Gastrocnemius medialis (tissue), 4 donors: ENCODE data around the gene ADPRH. TPM values are rescaled to one million over a fixed set of nuclear protein-coding genes. Genes with fewer than 3 reads are reported as not detected.
"Not testable (repeated sequence)": the region's sequence is repeated elsewhere in the genome, so short reads cannot be mapped to it uniquely, and the experiment has no call there.

Experiments used
- ATAC-seq, 2 donors: fragments of 150-250 bp; one replicate each; pipeline ENCODE4 v1.9.1; 2016
- DNase-seq, 2 donors: peaks; one replicate each; pipeline ENCODE4 v3.0.0-alpha.2; 2019
- H3K27ac ChIP-seq, 4 donors: fragments of 200-600 bp; sonication (generic); 1 replicate in 1 of 4; 2 replicates in 3 of 4; pipeline ENCODE4 v1.5.1; 2016 to 2018; ENCODE audit warnings: mild to moderate bottlenecking in 2 of 4, moderate library complexity in 1 of 4
- H3K27me3 ChIP-seq, 3 donors: fragments of 200-600 bp; sonication (generic) in 2 of 3; 1 replicate in 1 of 3; 2 replicates in 2 of 3; pipeline versions ENCODE4 v1.5.1 to v1.6.0; 2016 to 2019; ENCODE audit warnings: mild to moderate bottlenecking in 1 of 3, moderate library complexity in 1 of 3
- H3K36me3 ChIP-seq, 2 donors: fragments of 200-600 bp; sonication (generic) in 1 of 2; one replicate each; pipeline ENCODE4 v1.5.1; 2017 to 2018
- H3K4me1 ChIP-seq, 2 donors: fragments of 200-600 bp; sonication (generic) in 1 of 2; one replicate each; pipeline ENCODE4 v1.5.1; 2016 to 2017; ENCODE audit warnings: mild to moderate bottlenecking in 2 of 2
- H3K4me3 ChIP-seq, 4 donors: fragments of 200-600 bp; sonication (generic) in 3 of 4; 1 replicate in 1 of 4; 2 replicates in 3 of 4; pipeline ENCODE4 v1.5.1; 2016 to 2019; ENCODE audit warnings: mild to moderate bottlenecking in 2 of 4
- H3K9me3 ChIP-seq, 3 donors: fragments of 200-600 bp; sonication (generic) in 2 of 3; 1 replicate in 1 of 3; 2 replicates in 2 of 3; pipeline ENCODE4 v1.5.1; 2016 to 2019
- CTCF ChIP-seq, 5 experiments: fragments of 450-650 bp in 3 of 5; fragments of 200-600 bp in 2 of 5; sonication (generic) in 2 of 5; IDR thresholded peaks in 4 of 5; conservative IDR thresholded peaks in 1 of 5; 1 replicate in 4 of 5; 2 replicates in 1 of 5; pipeline ENCODE4 v1.5.1; 2016 to 2019; ENCODE audit warnings: antibody characterized with exemption in 5 of 5, mild to moderate bottlenecking in 3 of 5, moderate library complexity in 3 of 5
- POLR2A ChIP-seq, 2 donors: fragments of 450-650 bp; IDR thresholded peaks; one replicate each; pipeline ENCODE4 v1.6.1; 2017; ENCODE audit warnings: antibody characterized with exemption in 2 of 2, mild to moderate bottlenecking in 2 of 2, moderate library complexity in 2 of 2
- in situ Hi-C, 4 donors: fragments of 200-750 bp; cut with MboI; loops; one replicate each; pipeline versions ENCODE4 v1.15.0 to v1.8.0; 2017; ENCODE audit warnings: low sequenced_read_pairs in 4 of 4
- intact Hi-C: fragments of 100-400 bp; cut with DNase I; formaldehyde crosslinking; loops from one replicate; pipeline ENCODE4 v1.15.1; 2023; ENCODE audit warnings: low total_unique reads
- total RNA-seq, 4 donors: library from RNA; depleted of rRNA; stranded (reverse); fragments of >200 nt; gene quantifications; one replicate each; pipeline versions ENCODE4 v1.1.0 to v1.2.3, GENCODE V29; 2016

Gene ADPRH
- total RNA-seq, 4 donors from 2014 or later = 8.2 to 15.3 (median 10.3) TPM

- Histone ChIP-seq H3K4me1 (no peaks in the 10 kb centered on the region), H3K36me3 (peaks cover 0 to 10% of the 10 kb centered on the region in 2 donors), H3K27me3 (no peaks in the 10 kb centered on the region), H3K4me3 (no peak overlapping the region), H3K9me3 (no peaks in the 10 kb centered on the region), H3K27ac (peak overlapping the region in 1 of 4 donors; percentile 36)
- ATAC-seq (no peak), DNase-seq (no peak)
- intact Hi-C loops (no loop called here), in situ Hi-C loops (no loop called here)
- no peak for TF ChIP-seq CTCF (IDR thresholded peaks at IDR 0.05 in 4 of 5, conservative IDR thresholded peaks at IDR 0.05 in 1 of 5)
- no peak for TF ChIP-seq POLR2A (IDR thresholded peaks at IDR 0.05)
Measured at GRCh38 chr3:119588112-119588511, 8.8 kb downstream of the ADPRH start.

GRCh38 chr3:119589102-119589773 lies 9.9 kb downstream of the ADPRH start:
- H3K9me3 ChIP-seq = no peaks in the 10 kb centered on the region
- no peak for DNase-seq
- no peaks in the 10 kb centered on the region for H3K4me1 ChIP-seq
- in situ Hi-C loops (no loop called here), intact Hi-C loops (no loop called here)
- peaks cover 0 to 10% of the 10 kb centered on the region in 2 donors for H3K36me3 ChIP-seq
- no peak overlapping the region for H3K27ac ChIP-seq
- no peaks in the 10 kb centered on the region for H3K27me3 ChIP-seq
- ATAC-seq = no peak
- TF ChIP-seq POLR2A (IDR thresholded peaks at IDR 0.05) = no peak
- no peak for TF ChIP-seq CTCF (IDR thresholded peaks at IDR 0.05 in 4 of 5, conservative IDR thresholded peaks at IDR 0.05 in 1 of 5)
- H3K4me3 ChIP-seq = no peak overlapping the region

GRCh38 chr3:119590706-119591105 lies 11.4 kb downstream of the ADPRH start:
- Histone ChIP-seq H3K36me3 (peaks cover 0 to 10% of the 10 kb centered on the region in 2 donors), H3K4me3 (no peak overlapping the region), H3K27me3 (no peaks in the 10 kb centered on the region), H3K4me1 (peaks cover 6 to 7% of the 10 kb centered on the region in 2 donors), H3K9me3 (no peaks in the 10 kb centered on the region), H3K27ac (no peak overlapping the region)
- no peak for TF ChIP-seq POLR2A (IDR thresholded peaks at IDR 0.05)
- TF ChIP-seq CTCF (IDR thresholded peaks at IDR 0.05 in 4 of 5, conservative IDR thresholded peaks at IDR 0.05 in 1 of 5) = no peak
- in situ Hi-C loops = no loop called here
- DNase-seq = no peak
- no peak for ATAC-seq
- intact Hi-C loops = no loop called here

- Histone ChIP-seq H3K4me1 (peaks cover 28 to 29% of the 10 kb centered on the region in 2 donors), H3K4me3 (no peak overlapping the region), H3K27ac (no peak overlapping the region), H3K9me3 (no peaks in the 10 kb centered on the region), H3K27me3 (no peaks in the 10 kb centered on the region), H3K36me3 (no peaks in the 10 kb centered on the region)
- TF ChIP-seq POLR2A (IDR thresholded peaks at IDR 0.05) (no peak), CTCF (IDR thresholded peaks at IDR 0.05 in 4 of 5, conservative IDR thresholded peaks at IDR 0.05 in 1 of 5) (no peak)
- DNase-seq (no peak), ATAC-seq (no peak)
- intact Hi-C loops = no loop called here
- in situ Hi-C loops = no loop called here
Measured at GRCh38 chr3:119592861-119593260, 13.6 kb downstream of the ADPRH start.

- intact Hi-C loops (no loop called here), in situ Hi-C loops (no loop called here)
- H3K4me3 ChIP-seq = no peak overlapping the region
- no peak for DNase-seq
- peaks cover 40 to 41% of the 10 kb centered on the region in 2 donors for H3K4me1 ChIP-seq
- H3K27me3 ChIP-seq = no peaks in the 10 kb centered on the region
- H3K27ac ChIP-seq = no peak overlapping the region
- no peak for TF ChIP-seq CTCF (IDR thresholded peaks at IDR 0.05 in 4 of 5, conservative IDR thresholded peaks at IDR 0.05 in 1 of 5)
- TF ChIP-seq POLR2A (IDR thresholded peaks at IDR 0.05) = no peak
- ATAC-seq = no peak
- no peaks in the 10 kb centered on the region for H3K36me3 ChIP-seq
- H3K9me3 ChIP-seq = no peaks in the 10 kb centered on the region
Measured at GRCh38 chr3:119594066-119594465, 14.8 kb downstream of the ADPRH start.

- in situ Hi-C loops = not testable (repeated sequence)
Measured at GRCh38 chr3:119594929-119595328, 15.6 kb downstream of the ADPRH start.

More at GRCh38 chr3:119594929-119595328, 15.6 kb downstream of the ADPRH start:
- not testable (repeated sequence) for H3K4me3 ChIP-seq, DNase-seq, H3K27me3 ChIP-seq, H3K9me3 ChIP-seq, ATAC-seq, H3K36me3 ChIP-seq
- peaks cover 40 to 46% of the 10 kb centered on the region in 2 donors for H3K4me1 ChIP-seq
- H3K27ac ChIP-seq = peak overlapping the region; percentile 80 to 90 (median 87)
- intact Hi-C loops = loop anchor here (5.0 kb wide), 1 partner anchor 82 kb away; the partner anchor contains the start of gene COX17
